T-helper 2 cell treated with Interferon-gamma antibody and Interleukin-4, amounts not matched to agents 100 ng/mL and 5 ng/mL, for 36 hours (primary cell): Measurements from ENCODE around the gene ZNF561. TPM values are rescaled to one million over a fixed set of nuclear protein-coding genes. Genes with fewer than 3 reads are reported as not detected.

Experiments
- intact Hi-C: fragments of 100-400 bp; cut with micrococcal nuclease; formaldehyde crosslinking; loops from one replicate; pipeline ENCODE4 v1.15.1; 2023
- total RNA-seq: library from RNA; stranded (reverse); gene quantifications from 2 replicates; pipeline ENCODE4 v1.2.3, GENCODE V29; 2022

Gene ZNF561
- total RNA-seq, 1 donor from 2014 or later = 24.4 TPM

- intact Hi-C loops = loop anchor here (5.0 kb wide), 1 partner anchor 145 kb away; the partner anchor contains the start of gene ZNF266
Observed at GRCh38 chr19:9582081-9582725, 38.8 kb downstream of the ZNF561 start.

- intact Hi-C loops = loop anchor here (5.0 kb wide), 1 partner anchor 143 kb away; the partner anchor contains the start of gene ZNF266
Observed at GRCh38 chr19:9580728-9581127, 40.3 kb downstream of the ZNF561 start.

GRCh38 chr19:9570255-9570654, 50.8 kb downstream of the ZNF561 start:
- intact Hi-C loops = no loop called here

- intact Hi-C loops = no loop called here
Observed at GRCh38 chr19:9566729-9567128, 54.3 kb downstream of the ZNF561 start.

GRCh38 chr19:9565900-9566705, 54.9 kb downstream of the ZNF561 start:
- intact Hi-C loops = no loop called here

Other genes starting within 250 kb of the ZNF561 start
- gene ZNF266, start 185.7 kb downstream of the ZNF561 start, total RNA-seq = 30.4 and 31.0 TPM in 2 replicates
- gene ZNF560, start 122.6 kb downstream of the ZNF561 start, total RNA-seq = not detected in 2 replicates
- gene ZNF426, start 82.6 kb downstream of the ZNF561 start, total RNA-seq = 10.6 and 11.9 TPM in 2 replicates
- gene ZNF121, start 36.7 kb downstream of the ZNF561 start, total RNA-seq = 45.4 and 50.8 TPM in 2 replicates
- 13.6 and 15.2 TPM in 2 replicates for gene ZNF562, start 53.9 kb upstream of the ZNF561 start, total RNA-seq
- 5.9 and 6.5 TPM in 2 replicates for gene ZNF846, start 147.5 kb upstream of the ZNF561 start, total RNA-seq
- gene FBXL12, start 197.8 kb upstream of the ZNF561 start, total RNA-seq = 16.7 and 17.9 TPM in 2 replicates
- 359 and 403 TPM in 2 replicates for gene UBL5, start 206.7 kb upstream of the ZNF561 start, total RNA-seq
- gene PIN1, start 214.1 kb upstream of the ZNF561 start, total RNA-seq = 91.0 and 100 TPM in 2 replicates